NB4 (cell line): ENCODE measurements around the gene ENOX2.

Experiments
- CTCF ChIP-seq: IDR thresholded peaks from one replicate; pipeline ENCODE4 v1.5.1; 2012; ENCODE audit warnings: low read depth, low read length
- MAX ChIP-seq: IDR thresholded peaks from 2 replicates; pipeline ENCODE4 v1.6.1; 2011; ENCODE audit warnings: low read depth, low read length
- MYC ChIP-seq: IDR thresholded peaks from 2 replicates; pipeline ENCODE4 v1.6.1; 2011; ENCODE audit warnings: low read depth, low read length
- POLR2A ChIP-seq: IDR thresholded peaks from 2 replicates; pipeline ENCODE4 v1.6.1; 2011; ENCODE audit warnings: mild to moderate bottlenecking; ENCODE audit not compliant: insufficient read length; ENCODE audit errors: extremely low read depth

- TF ChIP-seq POLR2A (no peak), CTCF (no peak), MAX (no peak), MYC (no peak)
Observed at GRCh38 chrX:130841776-130842175, 61.2 kb downstream of the ENOX2 start.
